Measurements from ENCODE around the gene UBTF. TPM values are rescaled to one million over a fixed set of nuclear protein-coding genes. Genes with fewer than 3 reads are reported as not detected.

Gene UBTF
- total and polyA plus RNA-seq, 9 of the 15 experiments (the other 6 are each of a cell fraction or from before 2014, with no cell fraction given), result 1.2 to 113 (median 83.6) TPM

GRCh38 chr17:44198721-44199552 is 20.5 kb downstream of the UBTF start (continued):
- TF ChIP-seq THAP12 (CRISPR knock-in tag; IDR thresholded peaks at IDR 0.05) (no peak), ZBTB9 (CRISPR knock-in tag; IDR thresholded peaks at IDR 0.05) (0 out of 2 replicates have a peak, but pooled peaks have one; percentile 35), EP400 (IDR thresholded peaks at IDR 0.05) (no peak), ELK1 (CRISPR knock-in tag; IDR thresholded peaks at IDR 0.05) (no peak), MXI1 (IDR thresholded peaks at IDR 0.05; ENCODE audit: low read depth, low read length) (no peak), MAFG (tag; conservative IDR thresholded peaks at IDR 0.05) (no peak), KLF1 (tag; IDR thresholded peaks at IDR 0.05) (no peak), ZNF780A (CRISPR knock-in tag; IDR thresholded peaks at IDR 0.05) (no peak), ZFP1 (CRISPR knock-in tag; IDR thresholded peaks at IDR 0.05) (no peak), CBFB (CRISPR knock-in tag; IDR thresholded peaks at IDR 0.05) (no peak), ZC3H11A (IDR thresholded peaks at IDR 0.05; ENCODE audit: low read depth, low read length) (no peak), ELF2 (CRISPR knock-in tag; IDR thresholded peaks at IDR 0.05) (no peak), ZNF316 (IDR thresholded peaks at IDR 0.05) (no peak), ETV6 (IDR thresholded peaks at IDR 0.05; ENCODE audit: borderline replicate concordance in 1 of 2, low read depth in 2 of 2, low read length in 1 of 2) (no peak), ETV6 (CRISPR knock-in tag; IDR thresholded peaks at IDR 0.05; ENCODE audit: borderline replicate concordance) (no peak), ZNF655 (CRISPR knock-in tag; IDR thresholded peaks at IDR 0.05) (no peak), E2F6 (IDR thresholded peaks at IDR 0.05; ENCODE audit: borderline replicate concordance in 1 of 2, extremely low read depth in 1 of 2, insufficient read depth in 1 of 2, insufficient read length in 1 of 2, low read depth in 1 of 2, low read length in 1 of 2, poor library complexity in 1 of 2, severe bottlenecking in 1 of 2) (no peak), NCOA6 (IDR thresholded peaks at IDR 0.05) (no peak), EGR1 (conservative IDR thresholded peaks at IDR 0.05) (no peak), GABPA (tag; conservative IDR thresholded peaks at IDR 0.05; ENCODE audit: low read depth) (no peak), SMARCA4 (IDR thresholded peaks at IDR 0.05) (no peak), PCBP1 (IDR thresholded peaks at IDR 0.05; ENCODE audit: low read depth, low read length, poor library complexity, severe bottlenecking) (no peak)

All from K562 (cell line).